PC-3 (cell line): ENCODE data around the gene SRR. TPM values are rescaled to one million over a fixed set of nuclear protein-coding genes. Genes with fewer than 3 reads are reported as not detected.

ENCODE experiments used
- ATAC-seq: fragments of 200-7000 bp; cut with Tn5 transposase; 2 replicates; pipeline ENCODE4 v1.9.1; 2020; ENCODE audit warnings: mild to moderate bottlenecking, moderate library complexity
- BruUV-seq: library from RNA; stranded (reverse); fragments of 400-500 nt; replicated peaks from 2 replicates; lab custom pipeline; 2021; lab: Mats Ljungman, UMichigan
- CTCF ChIA-PET: fragments of 300-600 bp; sonication (Branson Sonifier 250); formaldehyde crosslinking; loops from one replicate; lab custom pipeline; 2022; ENCODE audit warnings: antibody characterized with exemption; lab: Charles Lee
- POLR2A ChIA-PET: fragments of 300-600 bp; sonication (Branson Sonifier 250); formaldehyde crosslinking; loops from one replicate; lab custom pipeline; 2022; ENCODE audit warnings: antibody characterized with exemption; ENCODE audit not compliant: unreplicated experiment; lab: Charles Lee
- DNase-seq: peaks from one replicate; pipeline ENCODE4 v3.0.0-alpha.2; 2015
- H2AFZ ChIP-seq: fragments of 300-600 bp; sonication (generic); 2 replicates; pipeline ENCODE4 v1.6.0; 2016; ENCODE audit warnings: antibody characterized with exemption, low read length
- H3F3A ChIP-seq: fragments of 300-600 bp; sonication (generic); one replicate; pipeline ENCODE4 v1.6.0; 2017; ENCODE audit warnings: antibody characterized with exemption, low read length, control low read depth, mild to moderate bottlenecking; ENCODE audit not compliant: unreplicated experiment
- H3K27ac ChIP-seq: fragments of 300-600 bp; sonication (generic); 2 replicates; pipeline ENCODE4 v1.5.1; 2016; ENCODE audit warnings: mild to moderate bottlenecking, low read length
- H3K27me3 ChIP-seq: fragments of 300-600 bp; sonication (generic); 2 replicates; pipeline ENCODE4 v1.6.1; 2016; ENCODE audit warnings: low read length, mixed read lengths
- H3K36me3 ChIP-seq: fragments of 300-600 bp; sonication (generic); 2 replicates; pipeline ENCODE4 v1.6.1; 2016; ENCODE audit warnings: low read depth, mixed run types, low read length, mixed read lengths
- H3K4me1 ChIP-seq: fragments of 300-600 bp; sonication (generic); 2 replicates; pipeline ENCODE4 v1.5.1; 2016; ENCODE audit warnings: low read length; ENCODE audit not compliant: insufficient read depth
- H3K4me2 ChIP-seq: fragments of 300-600 bp; sonication (generic); 2 replicates; pipeline ENCODE4 v1.6.0; 2016; ENCODE audit warnings: low read length
- H3K4me3 ChIP-seq: fragments of 300-600 bp; sonication (generic); 2 replicates; pipeline ENCODE4 v1.5.1; 2016; ENCODE audit warnings: mild to moderate bottlenecking, low read length, mixed read lengths
- H3K79me2 ChIP-seq: fragments of 300-600 bp; sonication (generic); 2 replicates; pipeline ENCODE4 v1.6.1; 2017; ENCODE audit warnings: low read length, mixed read lengths
- H3K9ac ChIP-seq: fragments of 300-600 bp; sonication (generic); 2 replicates; pipeline ENCODE4 v1.6.0; 2016; ENCODE audit warnings: mild to moderate bottlenecking, low read length
- H3K9me2 ChIP-seq: fragments of 300-600 bp; sonication (generic); replicated peaks from 2 replicates; pipeline ENCODE4 v1.6.1; 2016; ENCODE audit warnings: mixed run types, low read length, mixed read lengths
- H3K9me3 ChIP-seq: fragments of 300-600 bp; sonication (generic); 2 replicates; pipeline ENCODE4 v1.6.1; 2016; ENCODE audit warnings: low read length, mixed read lengths
- H4K20me1 ChIP-seq: fragments of 300-600 bp; sonication (generic); 2 replicates; pipeline ENCODE4 v1.6.1; 2016; ENCODE audit warnings: low read length, mixed read lengths
- CTCF ChIP-seq: fragments of 300-600 bp; sonication (generic); conservative IDR thresholded peaks from 2 replicates; pipeline ENCODE4 v1.5.1; 2017; ENCODE audit warnings: antibody characterized with exemption, low read depth, mild to moderate bottlenecking, low read length
- EZH2 ChIP-seq: fragments of 300-600 bp; sonication (generic); IDR thresholded peaks from one replicate; pipeline ENCODE4 v1.6.1; 2017; ENCODE audit warnings: antibody characterized with exemption, mild to moderate bottlenecking, low read length; ENCODE audit not compliant: unreplicated experiment
- EZH2phosphoT487 ChIP-seq: fragments of 300-600 bp; sonication (generic); IDR thresholded peaks from 2 replicates; pipeline ENCODE4 v1.6.1; 2018; ENCODE audit warnings: mild to moderate bottlenecking, antibody characterized with exemption, low read length, borderline replicate concordance
- intact Hi-C: fragments of 100-400 bp; cut with micrococcal nuclease; formaldehyde crosslinking; loops from 2 replicates; pipeline ENCODE4 v1.9.0; 2023
- total RNA-seq: library from RNA; depleted of rRNA; stranded (reverse); fragments of >200 nt; gene quantifications from 2 replicates; pipeline ENCODE4 v1.2.3, GENCODE V29; 2014

The SRR gene
- total RNA-seq, 1 experiment from 2014 or later, result 12.0 TPM

GRCh38 chr17:2292100-2292499 lies 11.7 kb upstream of the SRR start:
- Histone ChIP-seq H3K9me3 (no peaks in the 10 kb centered on the region), H3K4me3 (no peak overlapping the region), H3K9ac (no peak overlapping the region), H3K36me3 (peaks cover 4% of the 10 kb centered on the region; the same call in 1 of the 2 replicates), H2AFZ (no peak overlapping the region), H4K20me1 (no peaks in the 10 kb centered on the region), H3K9me2 (no peaks in the 10 kb centered on the region), H3K27me3 (no peaks in the 10 kb centered on the region), H3K27ac (no peak overlapping the region), H3K4me1 (no peaks in the 10 kb centered on the region), H3K79me2 (no peaks in the 10 kb centered on the region), H3K4me2 (no peak overlapping the region), H3F3A (no peaks in the 10 kb centered on the region)
- POLR2A ChIA-PET, result no interaction called here
- TF ChIP-seq EZH2phosphoT487, result no peak
- no peak for TF ChIP-seq EZH2
- no peak for TF ChIP-seq CTCF
- ATAC-seq (no peak), DNase-seq (no peak)
- CTCF ChIA-PET, result no interaction called here
- no TSS peak for BruUV-seq
- intact Hi-C loops, result no loop called here

DNA sequence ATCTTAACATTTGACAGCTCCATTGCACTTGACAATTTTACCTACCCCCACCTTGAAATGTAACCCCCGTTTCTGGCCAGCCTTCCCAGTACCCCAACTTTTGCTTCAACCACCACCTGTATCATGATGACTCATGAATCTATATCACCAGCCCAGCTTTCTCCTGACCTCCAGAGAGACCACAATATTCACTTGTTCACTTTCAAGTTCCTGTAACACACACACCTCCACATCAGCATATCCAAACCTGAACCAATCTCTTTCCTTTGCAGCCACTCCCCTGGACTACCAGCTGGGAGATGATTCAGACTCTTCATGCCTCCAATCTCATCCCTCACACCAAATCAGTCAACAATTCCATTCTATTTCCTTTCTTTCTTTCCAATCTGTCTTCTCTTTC lies 8.2 kb upstream of the SRR start:
- H3K9me3 ChIP-seq, result no peaks in the 10 kb centered on the region
- no peaks in the 10 kb centered on the region for H3K27me3 ChIP-seq
- CTCF ChIA-PET, result no interaction called here
- no peak overlapping the region for H3K4me3 ChIP-seq
- no peaks in the 10 kb centered on the region for H3K9me2 ChIP-seq
- POLR2A ChIA-PET, result no interaction called here
- no peak overlapping the region for H3K27ac ChIP-seq
- TF ChIP-seq EZH2, result no peak
- TF ChIP-seq EZH2phosphoT487, result no peak
- TF ChIP-seq CTCF, result no peak
- no peaks in the 10 kb centered on the region for H3K4me1 ChIP-seq
- ATAC-seq (no peak), DNase-seq (no peak)
- peaks cover 5% of the 10 kb centered on the region; the same call in 1 of the 2 replicates for H3K79me2 ChIP-seq
- H2AFZ ChIP-seq, result no peak overlapping the region
- peaks cover 4% of the 10 kb centered on the region; the same call in 1 of the 2 replicates for H3K36me3 ChIP-seq
- no peak overlapping the region for H3K4me2 ChIP-seq
- BruUV-seq, result no TSS peak
- no peaks in the 10 kb centered on the region for H4K20me1 ChIP-seq
- H3K9ac ChIP-seq, result no peak overlapping the region
- no peaks in the 10 kb centered on the region for H3F3A ChIP-seq
- intact Hi-C loops, result no loop called here

DNA sequence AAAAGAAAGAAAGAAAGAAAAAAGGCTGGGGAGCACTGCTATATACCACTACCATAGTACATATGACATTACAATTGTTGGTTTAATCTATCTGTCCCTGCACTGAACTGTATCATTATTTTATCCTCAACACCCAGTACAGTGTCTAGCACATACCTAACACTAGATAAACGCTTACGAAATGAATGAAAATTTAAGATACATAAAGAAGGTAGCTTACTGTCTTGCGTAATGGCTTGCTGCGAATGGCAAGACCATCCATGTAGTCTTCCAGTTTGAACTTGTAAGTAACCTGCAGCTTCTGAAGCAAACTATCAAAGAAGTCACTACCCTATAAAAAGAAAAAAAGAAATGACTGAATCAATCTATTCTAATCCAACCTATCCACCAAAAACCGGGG lies 6.7 kb upstream of the SRR start:
- Histone ChIP-seq H3K4me2 (no peak overlapping the region), H3K9me2 (no peaks in the 10 kb centered on the region), H3K9ac (no peak overlapping the region), H4K20me1 (no peaks in the 10 kb centered on the region), H3K4me1 (0 out of 2 replicates have a peak, but pooled peaks cover under 1% of the 10 kb centered on the region), H3K27ac (no peak overlapping the region), H3K4me3 (no peak overlapping the region), H2AFZ (no peak overlapping the region), H3K27me3 (no peaks in the 10 kb centered on the region), H3F3A (no peaks in the 10 kb centered on the region), H3K9me3 (no peaks in the 10 kb centered on the region), H3K36me3 (no peaks in the 10 kb centered on the region; the same call in 1 of the 2 replicates), H3K79me2 (peaks cover 20% of the 10 kb centered on the region)
- DNase-seq (no peak), ATAC-seq (no peak)
- ChIA-PET POLR2A (interaction anchor here (0.5 kb wide), 1 partner anchor 34 kb away, joined by 3 read pairs; no protein-coding TSS in a partner anchor), CTCF (no interaction called here)
- TF ChIP-seq EZH2phosphoT487, result no peak
- TF ChIP-seq CTCF, result no peak
- TF ChIP-seq EZH2, result no peak
- intact Hi-C loops, result no loop called here
- no TSS peak for BruUV-seq
